ENCODE data around the gene FBXW11.
A peak's percentile ranks its signal among the peaks of the same experiment; 100 is the strongest.

The FBXW11 gene

DNA sequence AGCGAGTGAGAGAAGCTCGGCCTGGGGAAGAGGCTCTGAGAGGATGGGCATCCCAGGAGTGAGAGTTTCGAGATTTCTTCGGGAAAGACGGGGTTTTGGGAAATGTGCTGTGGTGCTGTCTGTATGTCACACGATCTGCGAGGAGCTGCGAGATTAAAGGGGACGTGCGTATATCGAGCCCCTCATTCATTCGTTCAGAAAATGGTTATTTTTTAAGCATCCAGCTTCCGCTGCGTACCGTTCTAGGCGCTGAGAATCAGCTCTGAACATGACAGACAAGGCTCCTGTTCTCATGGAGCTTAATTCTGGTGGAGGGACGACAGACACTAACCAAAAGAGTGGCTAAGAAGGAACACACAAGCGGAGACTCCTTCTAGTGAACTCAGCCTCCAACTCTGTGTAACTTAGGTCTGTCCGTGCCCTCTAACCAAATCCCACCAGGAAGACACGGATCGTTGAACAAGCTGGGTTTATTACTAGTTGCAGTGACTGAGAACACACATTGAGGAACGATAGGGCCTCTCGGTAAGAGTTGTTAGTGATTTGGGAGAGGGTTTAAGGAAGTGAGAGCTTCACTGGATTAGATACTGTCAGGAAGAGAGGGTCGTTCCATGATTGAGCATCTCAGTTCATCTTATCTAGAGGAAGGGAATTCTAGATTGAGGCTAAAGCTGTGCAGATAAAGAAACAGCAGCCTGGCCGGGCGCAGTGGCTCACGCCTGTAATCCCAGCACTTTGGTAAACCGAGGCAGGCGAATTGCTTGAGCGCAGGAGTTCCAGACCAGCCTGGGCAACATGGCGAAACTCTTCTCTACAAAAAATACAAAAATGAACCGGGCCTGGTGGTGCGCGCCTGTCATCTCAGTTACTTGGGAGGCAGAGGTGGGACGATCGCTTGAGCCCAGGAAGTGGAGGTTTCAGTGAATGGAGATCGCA, 1.0 kb upstream of the FBXW11 start:
- DNase-seq (ENCODE audit: low read depth), result no peak
- H3K4me3 ChIP-seq (ENCODE audit: low read depth, low read length), result peak overlapping the region; percentile 96
- TF ChIP-seq, protein P1, sequence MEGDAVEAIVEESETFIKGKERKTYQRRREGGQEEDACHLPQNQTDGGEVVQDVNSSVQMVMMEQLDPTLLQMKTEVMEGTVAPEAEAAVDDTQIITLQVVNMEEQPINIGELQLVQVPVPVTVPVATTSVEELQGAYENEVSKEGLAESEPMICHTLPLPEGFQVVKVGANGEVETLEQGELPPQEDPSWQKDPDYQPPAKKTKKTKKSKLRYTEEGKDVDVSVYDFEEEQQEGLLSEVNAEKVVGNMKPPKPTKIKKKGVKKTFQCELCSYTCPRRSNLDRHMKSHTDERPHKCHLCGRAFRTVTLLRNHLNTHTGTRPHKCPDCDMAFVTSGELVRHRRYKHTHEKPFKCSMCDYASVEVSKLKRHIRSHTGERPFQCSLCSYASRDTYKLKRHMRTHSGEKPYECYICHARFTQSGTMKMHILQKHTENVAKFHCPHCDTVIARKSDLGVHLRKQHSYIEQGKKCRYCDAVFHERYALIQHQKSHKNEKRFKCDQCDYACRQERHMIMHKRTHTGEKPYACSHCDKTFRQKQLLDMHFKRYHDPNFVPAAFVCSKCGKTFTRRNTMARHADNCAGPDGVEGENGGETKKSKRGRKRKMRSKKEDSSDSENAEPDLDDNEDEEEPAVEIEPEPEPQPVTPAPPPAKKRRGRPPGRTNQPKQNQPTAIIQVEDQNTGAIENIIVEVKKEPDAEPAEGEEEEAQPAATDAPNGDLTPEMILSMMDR (IDR thresholded peaks at IDR 0.05; ENCODE audit: control insufficient read depth, extremely low read depth, insufficient read depth), result no peak

DNA sequence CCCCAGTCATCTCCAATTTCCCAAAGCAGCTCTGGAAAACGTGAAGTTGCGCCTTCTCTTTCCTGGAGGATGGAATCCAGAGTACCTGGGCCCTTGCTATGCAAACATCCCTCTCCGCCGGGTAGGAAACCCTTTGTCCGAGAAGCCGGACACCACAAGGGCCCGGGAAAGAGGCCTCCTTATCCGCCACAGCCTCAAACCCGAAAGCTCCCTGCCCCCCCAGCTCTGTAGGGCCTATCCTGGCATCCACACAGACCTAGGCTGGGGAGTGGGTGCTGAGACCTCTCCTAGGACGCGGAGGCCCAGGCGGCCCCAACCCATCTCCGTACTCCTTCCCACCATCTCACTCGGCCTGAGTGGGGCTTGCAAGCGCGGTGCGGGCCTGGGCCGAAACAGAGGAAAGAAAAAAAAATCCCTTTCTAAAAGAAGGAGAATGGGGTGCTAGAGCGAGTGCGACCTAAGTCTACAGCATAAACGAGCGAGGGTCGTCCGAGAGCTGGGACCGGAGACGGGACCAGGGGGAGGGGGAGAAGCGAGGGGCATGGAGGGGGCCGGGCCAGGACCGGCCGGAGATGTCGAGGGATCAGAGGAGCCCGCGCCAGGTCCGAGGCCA, 624 bp downstream of the FBXW11 start:
- TF ChIP-seq, protein P1 (IDR thresholded peaks at IDR 0.05; ENCODE audit: control insufficient read depth, extremely low read depth, insufficient read depth), result no peak
- DNase-seq (ENCODE audit: low read depth), result no peak
- peak overlapping the region; percentile 96 for H3K4me3 ChIP-seq (ENCODE audit: low read depth, low read length)

DNA sequence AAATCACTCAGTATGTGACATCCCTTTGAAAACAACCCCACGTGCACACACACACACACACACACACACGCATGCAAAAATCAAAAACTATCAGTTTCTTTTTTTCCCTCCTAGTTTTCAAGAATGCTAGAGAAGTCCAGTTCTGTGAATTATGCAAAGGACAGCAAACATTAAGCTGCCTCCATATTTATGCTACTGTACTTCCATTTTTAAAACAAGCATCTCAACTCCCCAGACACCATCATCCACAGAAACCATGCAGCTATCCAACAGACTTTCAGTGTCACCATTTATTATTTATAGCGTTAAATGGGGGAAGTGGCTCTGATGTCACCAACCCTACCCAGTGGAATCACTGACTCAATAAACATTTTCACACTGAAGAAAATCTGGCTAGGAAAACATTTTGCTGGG, 1.6 kb downstream of the FBXW11 start:
- no peak for DNase-seq (ENCODE audit: low read depth)
- peak overlapping the region; percentile 96 for H3K4me3 ChIP-seq (ENCODE audit: low read depth, low read length)
- TF ChIP-seq, protein P1 (IDR thresholded peaks at IDR 0.05; ENCODE audit: control insufficient read depth, extremely low read depth, insufficient read depth), result no peak

DNA sequence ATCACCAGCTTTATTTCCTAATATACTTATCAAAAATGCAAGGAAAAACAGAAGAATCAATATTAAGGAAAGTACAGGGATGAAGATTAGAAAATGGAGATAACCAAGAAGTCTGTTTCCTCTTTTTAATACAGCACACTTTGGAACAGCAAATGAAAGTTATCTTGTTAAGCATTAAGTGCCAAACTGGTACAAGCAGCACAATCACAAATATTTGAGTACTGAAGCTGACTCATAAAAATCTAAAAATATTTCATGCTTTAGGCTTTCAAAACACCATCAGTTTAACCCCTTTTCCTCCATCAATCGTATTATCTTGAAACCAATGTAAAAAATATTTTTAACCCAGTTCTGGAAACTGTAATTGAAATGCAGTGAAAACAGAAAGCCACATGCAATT, 2.7 kb downstream of the FBXW11 start:
- TF ChIP-seq, protein P1 (IDR thresholded peaks at IDR 0.05; ENCODE audit: control insufficient read depth, extremely low read depth, insufficient read depth), result no peak
- H3K4me3 ChIP-seq (ENCODE audit: low read depth, low read length), result peak overlapping the region; percentile 96
- peak; percentile 69 for DNase-seq (ENCODE audit: low read depth)

DNA sequence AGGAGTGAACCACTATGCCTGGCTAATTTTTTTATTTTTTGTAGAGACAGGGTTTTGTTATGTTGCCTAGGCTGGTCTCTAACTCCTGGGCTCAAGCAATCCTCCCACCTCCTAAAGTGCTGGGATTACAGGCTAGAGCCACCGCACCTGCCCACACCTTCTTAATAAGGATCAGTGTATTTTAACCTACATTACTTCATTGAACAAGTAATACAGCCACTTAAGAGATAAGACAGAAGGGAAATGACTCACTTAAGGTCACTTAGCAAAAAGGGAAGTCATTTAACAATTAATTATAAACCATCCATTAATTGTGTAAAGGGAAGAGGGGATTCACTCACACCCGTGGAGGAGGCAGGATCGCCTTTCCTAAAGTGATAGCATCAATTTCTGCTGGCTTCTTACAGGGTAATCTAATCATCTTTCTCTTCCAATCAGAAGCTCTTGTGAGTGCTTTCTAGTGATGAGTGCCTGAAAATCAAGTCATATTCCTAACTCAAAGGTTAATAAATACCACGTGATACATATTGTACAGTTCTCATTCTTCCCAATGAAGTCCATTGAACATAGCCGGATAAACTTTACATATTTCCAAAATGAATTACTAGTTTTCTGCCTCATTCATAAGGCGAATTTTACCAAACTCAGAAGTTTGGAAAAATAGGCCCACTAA, 3.5 kb downstream of the FBXW11 start:
- TF ChIP-seq, protein P1 (IDR thresholded peaks at IDR 0.05; ENCODE audit: control insufficient read depth, extremely low read depth, insufficient read depth), result no peak
- no peak for DNase-seq (ENCODE audit: low read depth)
- H3K4me3 ChIP-seq (ENCODE audit: low read depth, low read length), result peak overlapping the region; percentile 96

DNA sequence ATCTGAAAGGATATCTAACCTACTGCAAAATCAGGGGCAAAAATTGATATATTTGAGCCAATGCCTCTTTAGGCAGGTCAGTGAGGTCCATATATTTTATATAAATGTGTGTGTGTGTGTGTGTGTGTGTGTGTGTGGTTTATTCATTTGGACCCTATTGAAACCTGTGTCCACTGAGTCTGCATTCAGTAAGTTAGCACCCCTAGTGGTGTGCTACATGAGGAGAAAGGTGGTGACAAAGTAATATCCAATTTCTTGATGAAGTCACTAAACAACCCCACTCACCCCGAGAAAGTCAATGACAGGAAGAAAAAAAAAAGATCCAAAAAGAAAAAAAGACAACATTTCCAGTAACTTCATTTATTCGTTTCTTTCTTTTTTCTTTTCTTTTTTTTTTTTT, 4.1 kb downstream of the FBXW11 start:
- DNase-seq (ENCODE audit: low read depth), result no peak
- TF ChIP-seq, protein P1 (IDR thresholded peaks at IDR 0.05; ENCODE audit: control insufficient read depth, extremely low read depth, insufficient read depth), result peak; percentile 39
- H3K4me3 ChIP-seq (ENCODE audit: low read depth, low read length), result no peak overlapping the region

All from LNCaP clone FGC (cell line).